Breast epithelium (tissue), 3 donors: Measurements from ENCODE around the gene LRRN2.

Experiments
- CTCF ChIP-seq, 3 donors: fragments of 450-650 bp; IDR thresholded peaks; one replicate each; pipeline ENCODE4 v1.5.1; 2016 to 2017; ENCODE audit warnings: antibody characterized with exemption in 3 of 3, mild to moderate bottlenecking in 3 of 3, moderate library complexity in 3 of 3
- POLR2A ChIP-seq: fragments of 450-650 bp; IDR thresholded peaks from one replicate; pipeline ENCODE4 v1.6.1; 2016; ENCODE audit warnings: antibody characterized with exemption, mild to moderate bottlenecking, moderate library complexity

- TF ChIP-seq CTCF (IDR thresholded peaks at IDR 0.05) (no peak), POLR2A (no peak)
Measured at GRCh38 chr1:204670152-204670927, 15.2 kb downstream of the LRRN2 start.
